Osteocyte (in vitro differentiated cells): ENCODE measurements around the gene DMKN. TPM values are rescaled to one million over a fixed set of nuclear protein-coding genes. Genes with fewer than 3 reads are reported as not detected.
"Not testable (repeated sequence)": the region's sequence is repeated elsewhere in the genome, so short reads cannot be mapped to it uniquely, and the experiment has no call there.

Experiments
- DNase-seq: peaks from one replicate; pipeline ENCODE4 v3.0.0; 2021; ENCODE audit warnings: mixed read lengths; ENCODE audit not compliant: unreplicated experiment; ENCODE audit errors: extremely low spot score
- H3K27ac Mint-ChIP-seq: one replicate; pipeline ENCODE4 v1.8.0; 2021; ENCODE audit warnings: mild to moderate bottlenecking, mixed read lengths; ENCODE audit not compliant: unreplicated experiment
- H3K27me3 Mint-ChIP-seq: one replicate; pipeline ENCODE4 v1.8.0; 2021; ENCODE audit warnings: mixed read lengths; ENCODE audit not compliant: unreplicated experiment
- H3K36me3 Mint-ChIP-seq: one replicate; pipeline ENCODE4 v1.8.0; 2021; ENCODE audit warnings: mixed read lengths; ENCODE audit not compliant: unreplicated experiment
- H3K4me1 Mint-ChIP-seq: one replicate; pipeline ENCODE4 v1.8.0; 2021; ENCODE audit warnings: mixed read lengths; ENCODE audit not compliant: unreplicated experiment
- H3K4me3 Mint-ChIP-seq: one replicate; pipeline ENCODE4 v1.8.0; 2021; ENCODE audit warnings: mild to moderate bottlenecking, moderate library complexity, mixed read lengths; ENCODE audit not compliant: unreplicated experiment
- H3K9me3 Mint-ChIP-seq: one replicate; pipeline ENCODE4 v1.8.0; 2021; ENCODE audit warnings: mixed read lengths; ENCODE audit not compliant: unreplicated experiment
- CTCF ChIP-seq: fragments of 200-600 bp; sonication (generic); IDR thresholded peaks from 2 replicates; pipeline ENCODE4 v1.5.0; 2021; ENCODE audit warnings: antibody characterized with exemption, mild to moderate bottlenecking, moderate library complexity
- total RNA-seq: library from RNA; stranded (reverse); gene quantifications from 2 replicates; pipeline ENCODE4 v1.2.1, GENCODE V29; 2021

Gene DMKN
- total RNA-seq, 1 donor from 2014 or later = not detected

- Mint-ChIP-seq H3K27ac (no peak overlapping the region), H3K27me3 (no peaks in the 10 kb centered on the region), H3K9me3 (no peaks in the 10 kb centered on the region), H3K36me3 (no peaks in the 10 kb centered on the region), H3K4me3 (no peak overlapping the region), H3K4me1 (no peaks in the 10 kb centered on the region)
- no peak for TF ChIP-seq CTCF
- no peak for DNase-seq
These were observed 34.4 kb downstream of the DMKN start for GRCh38 chr19:35478794-35479677.

- no peaks in the 10 kb centered on the region for H3K27me3 Mint-ChIP-seq
- no peaks in the 10 kb centered on the region for H3K36me3 Mint-ChIP-seq
- no peak for TF ChIP-seq CTCF
- H3K4me3 Mint-ChIP-seq = no peak overlapping the region
- H3K9me3 Mint-ChIP-seq = no peaks in the 10 kb centered on the region
- H3K4me1 Mint-ChIP-seq = no peaks in the 10 kb centered on the region
- no peak for DNase-seq
- no peak overlapping the region for H3K27ac Mint-ChIP-seq
These were observed 37.3 kb downstream of the DMKN start for GRCh38 chr19:35476149-35476548.

DNA sequence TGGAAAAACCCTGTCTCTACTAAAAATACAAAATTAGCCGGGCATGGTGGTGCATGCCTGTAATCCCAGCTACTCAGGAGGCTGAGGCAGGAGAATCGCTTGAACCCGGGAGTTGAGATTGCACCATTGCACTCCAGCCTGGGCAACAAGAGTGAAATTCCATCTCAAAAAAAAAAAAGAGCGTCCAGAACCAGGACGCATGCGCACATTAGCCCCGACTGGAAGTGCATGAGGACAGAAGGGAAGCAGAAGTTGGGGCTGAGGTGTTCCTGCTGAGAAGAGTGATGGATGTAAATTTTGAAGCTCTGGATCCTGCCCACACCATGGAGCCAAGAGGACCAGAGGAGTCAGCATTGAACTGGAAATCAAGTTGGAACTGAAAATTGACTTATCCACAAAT, 38.9 kb downstream of the DMKN start:
- H3K4me1 Mint-ChIP-seq, H3K36me3 Mint-ChIP-seq, DNase-seq, H3K27me3 Mint-ChIP-seq, H3K9me3 Mint-ChIP-seq, H3K27ac Mint-ChIP-seq, H3K4me3 Mint-ChIP-seq: not testable (repeated sequence)

GRCh38 chr19:35474104-35474503, 39.3 kb downstream of the DMKN start:
- H3K4me3 Mint-ChIP-seq = no peak overlapping the region
- DNase-seq = no peak
- H3K9me3 Mint-ChIP-seq = no peaks in the 10 kb centered on the region
- TF ChIP-seq CTCF = no peak
- H3K27me3 Mint-ChIP-seq = no peaks in the 10 kb centered on the region
- no peaks in the 10 kb centered on the region for H3K4me1 Mint-ChIP-seq
- no peaks in the 10 kb centered on the region for H3K36me3 Mint-ChIP-seq
- no peak overlapping the region for H3K27ac Mint-ChIP-seq

DNA sequence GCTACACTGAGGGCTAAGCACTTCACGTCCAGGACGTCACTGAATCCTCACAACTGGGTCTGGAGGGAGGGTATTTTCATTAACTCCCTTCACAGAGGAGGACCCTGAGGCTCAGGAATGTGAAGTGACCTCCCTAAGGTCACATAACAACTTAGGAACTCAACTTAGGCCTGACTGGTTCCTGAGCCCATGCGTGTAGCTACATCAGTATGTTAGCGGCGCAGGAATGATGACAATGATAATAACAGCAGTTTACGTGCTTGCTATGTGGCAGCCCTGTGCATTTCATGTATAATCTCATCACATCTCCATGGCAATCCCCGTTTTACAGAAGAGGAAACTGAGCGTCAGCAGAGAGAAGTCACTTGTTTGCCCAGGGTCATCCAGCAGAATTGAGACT, 41.5 kb downstream of the DMKN start:
- TF ChIP-seq CTCF = no peak
- Mint-ChIP-seq H3K36me3 (no peaks in the 10 kb centered on the region), H3K9me3 (no peaks in the 10 kb centered on the region), H3K27me3 (no peaks in the 10 kb centered on the region), H3K4me3 (no peak overlapping the region), H3K4me1 (no peaks in the 10 kb centered on the region), H3K27ac (no peak overlapping the region)
- DNase-seq = no peak

GRCh38 chr19:35471075-35471474, 42.4 kb downstream of the DMKN start:
- not testable (repeated sequence) for H3K4me3 Mint-ChIP-seq, H3K27ac Mint-ChIP-seq, H3K4me1 Mint-ChIP-seq, DNase-seq, H3K36me3 Mint-ChIP-seq, H3K9me3 Mint-ChIP-seq, H3K27me3 Mint-ChIP-seq
